Middle frontal gyrus (tissue), 1 donor: ENCODE results near the gene PLEKHG3.

Source experiments
- DNase-seq: peaks from one replicate; pipeline ENCODE4 v3.0.0-alpha.2; 2015; ENCODE audit warnings: low spot score; ENCODE audit errors: extremely low spot score

Gene PLEKHG3

DNA sequence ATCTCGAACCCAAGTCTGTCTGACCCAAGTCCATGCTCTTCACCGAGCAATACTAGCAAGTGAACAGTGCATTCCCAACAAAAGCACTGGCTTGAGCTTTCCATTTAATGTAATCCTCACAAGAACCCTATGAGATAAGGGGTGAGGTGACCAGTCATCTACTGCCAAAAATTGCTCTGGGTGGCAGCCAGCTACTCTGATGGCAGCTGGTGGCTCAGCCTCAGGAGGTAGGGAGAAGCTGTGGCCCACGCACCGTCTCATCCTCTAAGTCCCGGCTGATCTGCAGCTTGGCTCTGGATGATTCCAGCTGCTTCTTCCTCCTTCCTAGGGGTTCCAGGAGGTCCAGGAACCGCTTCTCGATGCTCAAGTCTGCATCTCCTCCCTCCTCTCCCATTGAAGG is 75.2 kb downstream of the PLEKHG3 start:
- DNase-seq, result no peak

DNA sequence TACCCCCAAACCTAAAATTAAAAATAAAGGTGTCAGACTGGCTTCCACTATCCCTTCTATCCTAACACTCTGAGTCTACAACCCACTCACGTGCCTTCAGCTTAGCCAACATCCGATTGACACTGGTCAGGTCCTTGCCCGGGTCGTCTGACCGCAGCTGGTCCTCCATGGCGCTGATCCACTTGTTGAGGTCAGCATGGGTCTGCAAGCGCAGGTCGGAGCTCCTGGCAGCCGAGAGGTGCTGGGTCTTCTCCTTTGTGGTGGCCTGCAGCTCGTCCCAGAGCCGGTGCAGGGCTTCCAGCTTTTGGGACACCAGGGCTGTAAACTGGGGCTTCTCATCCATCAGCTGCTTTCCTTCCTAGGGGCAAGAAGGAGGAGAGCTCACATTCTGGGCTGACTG is 78.0 kb downstream of the PLEKHG3 start:
- DNase-seq, result no peak

DNA sequence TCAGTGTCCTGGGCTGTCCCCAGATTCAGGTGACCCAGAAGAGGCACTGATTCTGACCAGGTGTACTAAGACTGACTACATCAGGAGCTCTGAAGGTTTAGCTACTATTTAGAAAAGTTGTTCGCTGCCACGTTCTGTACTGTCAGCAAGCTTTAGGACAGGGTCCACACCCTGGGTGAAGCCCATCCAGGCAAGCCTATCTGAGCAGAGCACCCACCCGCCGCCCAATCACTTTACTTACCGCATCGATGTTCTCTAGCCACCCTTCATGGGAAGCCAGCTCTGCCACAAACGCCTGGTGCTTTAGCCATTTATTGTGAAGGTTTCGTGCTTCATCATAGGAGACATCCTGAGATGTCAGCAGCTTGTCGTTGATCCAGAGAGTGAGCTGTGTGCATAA is 79.8 kb downstream of the PLEKHG3 start:
- DNase-seq, result no peak

DNA sequence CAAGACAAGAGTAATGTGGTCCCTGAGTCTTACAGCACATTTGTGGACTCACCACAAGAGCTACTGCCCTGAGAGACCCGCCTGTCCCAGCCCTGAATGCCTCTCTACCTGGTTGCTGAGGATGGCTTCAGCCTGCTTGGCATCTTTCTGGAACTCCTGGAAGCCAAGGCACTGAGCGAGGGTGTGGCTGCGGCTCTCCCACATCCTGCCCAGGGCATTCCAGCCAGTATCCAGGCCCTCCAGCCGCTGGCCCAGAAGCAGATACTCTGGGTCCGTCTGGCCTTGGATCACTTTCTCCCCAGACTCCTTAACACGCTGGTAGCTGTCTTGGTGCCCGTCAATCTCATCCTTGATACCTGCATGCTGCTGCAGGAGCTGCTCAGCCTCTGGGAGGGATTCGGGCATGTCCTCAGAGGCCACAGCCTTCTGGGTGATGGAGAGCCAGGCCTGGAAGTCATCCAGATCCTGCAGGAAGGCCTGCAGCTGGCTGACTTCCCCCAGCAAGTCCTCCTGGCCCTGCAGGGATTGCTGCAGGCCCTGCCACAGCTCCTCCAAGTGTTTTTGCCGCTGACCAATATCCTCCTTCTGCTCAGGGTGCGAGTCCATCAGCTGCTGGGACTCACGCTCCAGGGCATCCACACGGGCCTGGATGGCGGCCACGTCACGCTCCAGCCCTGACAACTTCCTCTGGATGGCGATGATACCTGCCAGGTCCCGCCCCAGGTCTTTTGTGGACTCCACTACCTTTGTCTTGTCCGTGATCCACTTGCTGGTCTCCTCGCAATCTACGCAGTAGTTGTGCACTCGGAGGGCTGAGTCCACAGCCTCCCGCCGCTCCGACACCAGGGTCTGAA is 82.3 kb downstream of the PLEKHG3 start:
- no peak for DNase-seq

DNA sequence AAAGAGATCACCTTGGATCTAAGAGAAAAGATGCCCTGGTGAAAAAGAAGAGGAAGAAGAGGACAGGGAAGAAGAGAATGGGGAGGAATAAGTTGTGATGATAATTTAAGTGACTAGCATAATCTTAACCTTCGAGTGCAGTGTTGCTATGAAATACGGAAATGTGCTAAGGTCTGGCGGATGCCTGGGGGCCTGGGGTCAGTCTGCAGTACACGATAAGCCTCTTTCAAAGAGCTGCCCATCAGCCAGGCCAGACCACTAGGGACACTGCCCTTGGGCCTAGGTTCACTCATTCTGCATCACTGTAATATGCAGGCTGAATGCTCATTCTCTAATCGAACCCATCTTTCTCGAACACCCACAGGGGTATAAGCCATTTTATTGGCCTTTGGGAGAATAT is 83.4 kb downstream of the PLEKHG3 start:
- DNase-seq, result no peak

DNA sequence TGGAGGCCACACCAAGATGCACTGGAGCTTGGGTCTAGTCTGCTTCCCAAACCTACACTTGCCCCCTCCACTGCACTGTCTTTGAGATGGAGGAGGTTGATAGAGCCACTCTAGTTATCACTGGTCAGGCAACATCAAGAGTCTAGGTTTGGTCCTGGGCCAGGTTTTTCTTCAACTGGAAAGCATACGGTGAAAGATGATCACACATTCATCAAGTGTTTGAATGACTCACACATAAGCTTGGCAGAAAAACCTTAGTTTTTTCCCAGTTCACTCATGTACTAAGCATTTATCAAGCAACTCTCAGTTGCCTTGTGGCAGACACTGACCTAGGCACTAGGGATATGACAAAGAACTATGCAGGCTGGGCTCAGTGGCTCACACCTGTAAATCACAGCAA is 84.5 kb downstream of the PLEKHG3 start:
- DNase-seq, result peak; percentile 13

DNA sequence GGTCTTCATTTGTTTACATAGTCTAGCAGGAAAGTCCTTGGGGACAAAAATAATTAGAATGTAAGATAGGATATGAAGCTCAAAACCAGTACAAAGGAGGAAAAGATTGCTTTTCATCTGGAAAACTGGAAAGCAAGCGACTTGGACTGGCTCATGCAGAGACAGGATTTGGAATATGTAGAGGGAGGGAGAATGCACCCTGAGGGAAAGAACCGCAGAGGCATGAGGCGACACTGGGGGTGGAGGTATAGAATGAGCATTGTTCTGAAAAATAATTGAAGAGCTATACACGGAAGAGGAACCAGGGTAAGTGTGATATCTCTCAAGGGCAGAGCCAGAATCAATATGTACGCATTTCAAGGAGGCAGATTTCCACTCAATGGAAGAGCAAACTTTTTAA is 85.5 kb downstream of the PLEKHG3 start:
- no peak for DNase-seq

DNA sequence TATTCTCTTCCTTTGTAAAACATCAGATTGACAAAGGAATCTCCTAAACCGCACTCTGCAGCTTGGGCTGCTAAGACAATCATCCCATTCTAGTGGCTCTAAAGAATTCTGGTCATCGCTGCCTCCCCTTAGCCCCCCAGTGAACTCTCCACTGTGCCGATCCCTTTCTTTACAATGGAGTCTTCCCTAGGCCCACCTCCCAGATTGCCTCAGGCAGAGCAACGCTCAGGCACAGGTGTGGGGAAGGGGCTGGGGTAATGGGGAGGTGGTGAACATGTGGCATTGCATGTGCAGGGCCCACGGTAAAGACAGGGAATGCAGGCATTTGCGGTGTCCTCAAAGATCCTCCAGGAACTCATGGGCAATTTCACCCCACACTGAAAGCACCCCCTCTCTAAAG is 86.3 kb downstream of the PLEKHG3 start:
- no peak for DNase-seq

DNA sequence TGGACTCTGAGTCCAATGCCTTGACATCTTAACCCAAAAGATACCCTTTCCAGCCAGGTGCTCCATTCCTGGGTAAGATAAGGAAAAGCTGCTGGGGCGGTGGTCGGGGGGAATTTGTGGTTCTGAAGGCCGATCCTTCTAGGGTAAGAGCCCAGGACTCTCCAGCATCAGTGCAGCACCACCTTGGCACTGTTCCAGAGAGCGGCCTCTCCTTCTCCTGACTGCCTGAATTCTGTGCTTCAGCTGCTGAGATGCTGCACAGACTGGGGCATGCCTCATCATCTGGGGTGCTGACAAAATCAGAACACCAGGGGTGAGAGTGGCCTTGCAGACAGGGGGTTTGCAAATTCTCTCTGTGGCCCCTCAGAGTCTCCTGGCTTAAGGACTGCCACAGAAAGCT is 88.0 kb downstream of the PLEKHG3 start:
- DNase-seq, result no peak

DNA sequence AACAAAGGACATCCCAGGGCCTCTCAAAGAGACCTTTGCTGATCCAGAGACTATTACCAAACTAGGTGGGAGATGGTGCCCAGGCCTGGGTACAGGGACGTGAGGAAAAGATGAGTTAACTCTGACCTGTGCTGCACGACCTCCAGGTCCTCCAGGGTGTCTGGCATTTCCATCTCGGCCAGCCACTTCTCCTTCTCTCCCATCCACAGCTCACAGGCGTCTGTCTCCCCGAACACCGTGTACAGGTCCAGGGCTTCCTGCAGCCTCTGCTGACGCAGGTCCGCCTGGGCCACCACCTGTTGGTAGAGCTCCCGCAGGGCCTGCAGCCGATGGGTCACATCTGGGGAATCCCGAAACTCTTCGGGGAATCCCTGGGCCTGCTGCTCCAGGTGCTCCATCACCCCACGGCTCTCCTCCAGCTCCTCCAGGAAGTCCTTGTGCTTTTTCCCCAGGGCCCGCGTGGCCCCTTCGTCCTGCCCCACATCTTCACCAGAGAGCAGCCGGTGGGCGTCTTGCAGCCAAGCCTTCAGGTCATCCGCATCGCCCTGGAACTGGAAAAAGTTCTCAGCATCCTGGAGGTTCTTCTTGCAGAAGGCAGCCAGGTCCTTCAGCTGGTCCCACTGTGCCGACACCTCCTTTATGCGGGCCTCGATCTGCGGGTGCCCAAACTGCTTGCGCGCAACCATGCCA is 88.8 kb downstream of the PLEKHG3 start:
- no peak for DNase-seq

DNA sequence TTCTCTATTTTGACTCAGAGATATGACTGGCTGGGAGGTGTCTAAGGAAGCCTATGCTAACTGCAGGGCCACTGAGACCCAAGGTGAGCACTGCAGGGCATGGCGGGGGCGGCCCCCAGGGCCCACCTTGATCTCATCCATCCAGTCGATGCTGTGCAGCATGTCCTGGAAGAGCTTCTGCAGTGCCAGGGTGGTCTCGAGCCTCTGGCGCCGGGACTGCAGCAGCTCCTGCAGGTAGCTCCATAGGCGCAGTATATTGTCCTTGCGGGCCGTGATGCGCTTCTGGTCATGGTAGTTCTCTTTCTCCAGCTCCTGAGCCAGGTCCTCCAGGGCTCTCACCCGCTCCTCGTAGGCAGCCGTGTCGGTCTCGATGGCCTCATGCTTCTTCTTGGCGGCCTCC is 91.0 kb downstream of the PLEKHG3 start:
- DNase-seq, result no peak

DNA sequence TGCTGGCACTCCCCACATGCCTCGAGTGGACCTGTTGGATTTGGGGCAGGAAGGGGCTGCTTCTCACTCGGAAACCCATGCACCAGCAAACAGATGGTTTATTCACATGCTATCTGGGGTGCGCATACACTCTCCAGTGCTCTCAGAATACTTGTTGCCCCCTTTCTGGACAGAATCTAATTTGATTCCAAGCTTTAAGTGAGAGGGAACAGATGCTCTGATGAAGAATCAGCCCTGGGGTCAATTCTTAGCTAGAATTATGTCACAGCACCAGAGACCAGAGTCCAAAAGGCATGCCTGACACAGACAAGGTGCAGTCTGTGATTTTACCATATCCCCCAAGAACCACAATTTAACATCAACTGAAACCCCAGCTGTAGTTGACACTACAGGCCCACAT is 91.7 kb downstream of the PLEKHG3 start:
- no peak for DNase-seq

DNA sequence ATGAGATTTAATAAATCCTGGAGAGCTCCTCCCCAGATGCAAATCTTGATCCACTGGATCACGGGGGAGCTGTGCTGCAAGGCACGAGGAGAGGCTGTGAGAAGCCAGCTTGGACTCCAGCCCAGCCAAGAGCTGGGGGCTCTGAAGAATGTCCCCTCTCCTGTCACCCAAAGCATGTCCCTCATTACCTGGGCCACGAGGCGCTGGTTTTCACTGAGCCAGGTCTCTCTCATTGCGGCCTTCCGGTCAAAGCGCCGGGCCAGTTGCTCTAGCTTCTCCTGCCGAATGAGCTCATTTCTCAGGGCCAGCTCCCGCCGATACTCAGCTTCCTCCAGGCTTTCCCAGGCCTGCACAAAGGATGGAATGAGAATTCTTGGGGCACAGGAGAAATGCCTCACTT is 92.1 kb downstream of the PLEKHG3 start:
- no peak for DNase-seq

DNA sequence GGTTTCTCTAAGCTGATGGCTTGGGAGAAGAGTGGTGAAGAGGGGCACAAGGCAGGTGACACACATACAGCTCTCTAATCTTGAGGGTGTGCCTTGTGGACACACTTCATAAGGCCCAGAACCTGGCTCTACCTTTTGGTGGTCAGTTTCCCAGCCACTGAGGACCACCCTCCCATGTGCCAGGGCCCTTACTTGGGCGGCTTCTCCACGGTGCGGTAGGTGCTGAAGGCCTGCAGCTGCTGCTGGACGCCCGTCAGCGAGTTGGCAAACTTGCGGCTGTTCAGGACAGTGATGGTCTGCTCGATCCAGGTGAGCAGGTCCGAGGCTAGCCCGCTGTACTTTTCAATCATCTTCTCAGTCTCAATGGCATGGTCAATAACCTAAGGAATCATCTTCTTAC is 95.3 kb downstream of the PLEKHG3 start:
- no peak for DNase-seq
